GM12878 (cell line): ENCODE measurements around the gene FNDC3B. TPM values are rescaled to one million over a fixed set of nuclear protein-coding genes. Genes with fewer than 3 reads are reported as not detected.

ENCODE experiments used
- ATAC-seq: fragments of 200-7000 bp; cut with Tn5 transposase; 3 replicates; pipeline ENCODE4 v1.9.1; 2020; ENCODE audit warnings: mild to moderate bottlenecking, moderate library complexity
- BruUV-seq: library from RNA; stranded (reverse); fragments of 400-500 nt; replicated peaks from 2 replicates; lab custom pipeline; 2021; lab: Mats Ljungman, UMichigan
- CTCF ChIA-PET: fragments of 300-600 bp; sonication (Branson Sonifier 250); formaldehyde crosslinking; extraction: SDS; loops from one replicate; lab custom pipeline; 2021; ENCODE audit warnings: inconsistent platforms; lab: Yijun Ruan, JAX
- POLR2A ChIA-PET: fragments of 350-600 bp; formaldehyde crosslinking; extraction: SDS; loops from one replicate; lab custom pipeline; 2021; ENCODE audit warnings: inconsistent platforms; lab: Charles Lee
- RAD21 ChIA-PET: fragments of 300-600 bp; sonication (Branson Sonifier 250); formaldehyde crosslinking; loops from one replicate; lab custom pipeline; 2023; ENCODE audit warnings: antibody characterized with exemption; ENCODE audit not compliant: unreplicated experiment; lab: Charles Lee
- SMC1A ChIA-PET: fragments of 300-600 bp; sonication (Branson Sonifier 250); formaldehyde crosslinking; loops from one replicate; lab custom pipeline; 2023; ENCODE audit not compliant: unreplicated experiment, uncharacterized antibody; lab: Charles Lee
- DNase-seq: peaks from one replicate; pipeline ENCODE4 v3.0.0-alpha.2; 2011; ENCODE audit warnings: low read depth, low spot score
- FAIRE-seq: peaks from 3 replicates; lab custom pipeline; 2011; peaks lifted over from hg19 to GRCh38; lab: Jason Lieb, UNC
- H2AFZ ChIP-seq: 2 replicates; pipeline ENCODE4 v1.6.0; 2011; ENCODE audit warnings: low read depth, low read length, control low read depth; ENCODE audit not compliant: control insufficient read depth
- H3K27ac ChIP-seq: 2 replicates; pipeline ENCODE4 v1.5.1; 2011; ENCODE audit warnings: control low read depth; ENCODE audit not compliant: control insufficient read depth, insufficient read depth
- H3K27me3 ChIP-seq, 2 experiments: replicated peaks in 1 of 2; 2 replicates each; pipeline versions ENCODE4 v1.6.0 to v1.6.1; 2011; ENCODE audit warnings: low read length in 1 of 2; ENCODE audit not compliant: control insufficient read depth in 2 of 2, insufficient read depth in 2 of 2
- H3K36me3 ChIP-seq, 2 experiments: 2 replicates each; pipeline ENCODE4 v1.5.1; 2011; ENCODE audit warnings: low read length in 1 of 2; ENCODE audit not compliant: control insufficient read depth in 2 of 2, insufficient read depth in 2 of 2
- H3K4me1 ChIP-seq: 2 replicates; pipeline ENCODE4 v1.6.1; 2011; ENCODE audit warnings: mild to moderate bottlenecking, low read length, moderate library complexity, mixed read lengths; ENCODE audit not compliant: control insufficient read depth, insufficient read depth
- H3K4me2 ChIP-seq: 2 replicates; pipeline ENCODE4 v1.6.0; 2011; ENCODE audit warnings: control low read depth; ENCODE audit not compliant: control insufficient read depth, insufficient read depth
- H3K4me3 ChIP-seq: fragments of 200-600 bp; sonication (generic); 2 replicates; pipeline ENCODE4 v1.5.1; 2016
- H3K79me2 ChIP-seq: 2 replicates; pipeline ENCODE4 v1.6.0; 2011; ENCODE audit warnings: low read length; ENCODE audit not compliant: control insufficient read depth, insufficient read depth
- H3K9ac ChIP-seq: 2 replicates; pipeline ENCODE4 v1.8.0; 2011; ENCODE audit warnings: low read length, control low read depth, mixed read lengths; ENCODE audit not compliant: control insufficient read depth, insufficient read depth
- H3K9me3 ChIP-seq: replicated peaks from 3 replicates; pipeline ENCODE4 v1.5.1; 2011; ENCODE audit warnings: mild to moderate bottlenecking, low read length; ENCODE audit not compliant: control insufficient read depth, insufficient read depth
- H4K20me1 ChIP-seq: 2 replicates; pipeline ENCODE4 v1.6.0; 2011; ENCODE audit not compliant: control insufficient read depth, insufficient read depth
- CUX1 ChIP-seq: IDR thresholded peaks from 2 replicates; pipeline ENCODE4 v1.6.1; 2012; ENCODE audit warnings: improper control_type of control experiment, low read depth, low read length; ENCODE audit not compliant: insufficient replicate concordance
- EED ChIP-seq: sonication (generic); IDR thresholded peaks from 2 replicates; pipeline ENCODE4 v1.6.1; 2016; ENCODE audit warnings: antibody characterized with exemption, low read depth
- ELK1 ChIP-seq: IDR thresholded peaks from 2 replicates; pipeline ENCODE4 v1.6.1; 2012; ENCODE audit warnings: low read depth, low read length, improper control_type of control experiment
- GABPA ChIP-seq: IDR thresholded peaks from 2 replicates; pipeline ENCODE4 v1.6.1; 2014; ENCODE audit warnings: antibody characterized with exemption, low read depth, mild to moderate bottlenecking, inconsistent platforms
- HDAC6 ChIP-seq: fragments of 200-600 bp; sonication (generic); IDR thresholded peaks from one replicate; pipeline ENCODE4 v1.8.0; 2017; ENCODE audit warnings: antibody characterized with exemption; ENCODE audit not compliant: unreplicated experiment
- IKZF2 ChIP-seq, 2 experiments: fragments of 450-650 bp; IDR thresholded peaks; 2 replicates each; pipeline ENCODE4 v1.6.1; 2017; ENCODE audit warnings: mild to moderate bottlenecking in 2 of 2, moderate library complexity in 2 of 2
- MAX ChIP-seq: IDR thresholded peaks from 2 replicates; pipeline ENCODE4 v1.6.1; 2012; ENCODE audit warnings: low read depth, low read length, improper control_type of control experiment
- PAX8 ChIP-seq: fragments of 450-650 bp; IDR thresholded peaks from 2 replicates; pipeline ENCODE4 v1.6.1; 2017; ENCODE audit warnings: mild to moderate bottlenecking, moderate library complexity
- POLR2A ChIP-seq: IDR thresholded peaks from 2 replicates; pipeline ENCODE4 v1.6.1; 2011; ENCODE audit warnings: low read depth, mild to moderate bottlenecking, low read length
- RAD51 ChIP-seq: fragments of 450-650 bp; IDR thresholded peaks from 2 replicates; pipeline ENCODE4 v1.6.1; 2016; ENCODE audit warnings: moderate library complexity, mild to moderate bottlenecking, inconsistent platforms
- RELB ChIP-seq: fragments of 450-650 bp; IDR thresholded peaks from 2 replicates; pipeline ENCODE4 v1.6.1; 2017; ENCODE audit warnings: low read depth, mild to moderate bottlenecking, moderate library complexity
- SIN3A ChIP-seq: IDR thresholded peaks from 2 replicates; pipeline ENCODE4 v1.6.1; 2012; ENCODE audit warnings: low read depth, low read length, improper control_type of control experiment
- SREBF2 ChIP-seq: IDR thresholded peaks from 2 replicates; pipeline ENCODE4 v1.6.1; 2012; ENCODE audit warnings: mild to moderate bottlenecking, low read length
- WGBS: methylation state at CpG from one replicate; pipeline ENCODE4 v1.1.6; 2016; ENCODE audit warnings: low lambda C conversion rate; ENCODE audit not compliant: insufficient replicate concordance, insufficient coverage; ENCODE audit errors: missing lambda C conversion rate; 5-methylcytosine and 5-hydroxymethylcytosine counted together
- in situ Hi-C: fragments of 300-500 bp; cut with MboI; formaldehyde crosslinking; loops from 9 replicates; pipeline ENCODE4 v1.14.3; 2018; ENCODE audit warnings: mixed read lengths
- intact Hi-C: fragments of 100-400 bp; cut with micrococcal nuclease; formaldehyde crosslinking; loops from one replicate; pipeline ENCODE4 v1.14.2; 2022; ENCODE audit not compliant: unreplicated experiment
- polyA plus RNA-seq, 11 experiments: library from polyadenylated mRNA; depleted of rRNA in 4 of 11; unstranded in 6 of 11; stranded (reverse) in 5 of 11; fragments of >200 nt; fragmentation: Nextera tagmentation in 4 of 11; fragmentation: Illumina TruSeq in 1 of 11; extraction: Ambion mirVana in 4 of 11; extraction: Trizol in 1 of 11; gene quantifications; 1 replicate in 1 of 11; 2 replicates in 10 of 11; pipeline versions ENCODE4 v1.2.1 to v1.2.3, GENCODE V29; 2011 to 2016; ENCODE audit warnings: inconsistent platforms in 2 of 11, missing spikeins in 2 of 11, low read depth in 1 of 11
- total RNA-seq, 4 experiments: library from RNA; depleted of rRNA in 3 of 4; stranded (reverse); fragments of >200 nt in 3 of 4; fragmentation: Illumina TruSeq in 1 of 4; extraction: Trizol in 1 of 4; gene quantifications; 2 replicates each; pipeline versions ENCODE4 v1.2.1 to v1.2.3, GENCODE V29; 2013 to 2021

FNDC3B gene
- total and polyA plus RNA-seq, 10 of the 15 experiments (the other 5 are each of a cell fraction or from before 2014, with no cell fraction given), result 7.9 to 35.0 (median 18.5) TPM

- in situ Hi-C loops (no loop called here), intact Hi-C loops (loop anchor here (5.0 kb wide), 1 partner anchor 91 kb away; no protein-coding TSS in a partner anchor)
- no peak for FAIRE-seq
These were observed 1.9 kb downstream of the FNDC3B start for GRCh38 chr3:172040981-172041963.

More at GRCh38 chr3:172040981-172041963, 1.9 kb downstream of the FNDC3B start:
- TSS peak; percentile 64 for BruUV-seq
- Histone ChIP-seq H3K9me3 (no peaks in the 10 kb centered on the region), H4K20me1 (no peaks in the 10 kb centered on the region), H3K4me3 (peak overlapping the region; percentile 91), H3K27me3 (no peaks in the 10 kb centered on the region), H2AFZ (no peak overlapping the region; the same call in 1 of the 2 replicates), H3K4me1 (peaks cover 16% of the 10 kb centered on the region), H3K27ac (peak overlapping the region; percentile 93), H3K9ac (peak overlapping the region; percentile 95), H3K79me2 (peaks cover 67% of the 10 kb centered on the region), H3K36me3 (no peaks in the 10 kb centered on the region), H3K4me2 (peak overlapping the region; percentile 72)
- CTCF ChIA-PET, result interaction anchor here (0.7 to 1.9 kb wide), 14 partner anchors 13 to 302 kb away, joined by 3 to 9 read pairs (median 4); no protein-coding TSS in a partner anchor
- ATAC-seq (no peak), DNase-seq (no peak)
- POLR2A ChIA-PET, result interaction anchor here (0.6 to 1.7 kb wide), 10 partner anchors 13 to 145 kb away, joined by 3 to 9 read pairs (median 4); no protein-coding TSS in a partner anchor
- RAD21 ChIA-PET, result interaction anchor here (1.0 to 7.5 kb wide), 15 partner anchors 16 to 291 kb away, joined by 3 to 70 read pairs (median 7); no protein-coding TSS in a partner anchor
- WGBS, result 80% methylated on average over 15 of the region's 15 CpGs
- SMC1A ChIA-PET, result interaction anchor here (0.6 to 7.2 kb wide), 26 partner anchors 10 to 300 kb away, joined by 3 to 110 read pairs (median 4); no protein-coding TSS in a partner anchor
- TF ChIP-seq POLR2A, result no peak
- TF ChIP-seq RELB, result 0 out of 2 replicates have a peak, but pooled peaks have one; percentile 29
- TF ChIP-seq SIN3A, result no peak
- TF ChIP-seq SREBF2, result no peak
- TF ChIP-seq IKZF2 (IDR thresholded peaks at IDR 0.05), result peak in 1 of 2 experiments; percentile 26; a peak in 2 of 4 replicates
- no peak for TF ChIP-seq PAX8
- no peak for TF ChIP-seq HDAC6
- TF ChIP-seq RAD51, result no peak
- no peak for TF ChIP-seq ELK1
- no peak for TF ChIP-seq MAX
- TF ChIP-seq CUX1, result no peak
- TF ChIP-seq GABPA, result no peak
- TF ChIP-seq EED, result 0 out of 2 replicates have a peak, but pooled peaks have one; percentile 4
